GM12872 (cell line): ENCODE data around the gene IFT88.

Experiments
- CTCF ChIP-seq: IDR thresholded peaks from 3 replicates; pipeline ENCODE4 v1.5.1; 2011; ENCODE audit warnings: low read depth, mild to moderate bottlenecking, low read length, moderate library complexity; ENCODE audit not compliant: insufficient read depth

The IFT88 gene

GRCh38 chr13:20566898-20567874 lies at the start of gene IFT88:
IFT88 (plus strand) TSS chr13:20567157; CDS start chr13:20574386, 7,229 bp downstream.
- TF ChIP-seq CTCF: no peak

- TF ChIP-seq CTCF: no peak
These were observed 48.3 kb upstream of the IFT88 start for GRCh38 chr13:20518660-20519100.

- TF ChIP-seq CTCF: no peak
These were observed 47.1 kb upstream of the IFT88 start for GRCh38 chr13:20519875-20520274.

GRCh38 chr13:20521364-20522115 lies 45.4 kb upstream of the IFT88 start:
- TF ChIP-seq CTCF: no peak

- no peak for TF ChIP-seq CTCF
These were observed 41.8 kb upstream of the IFT88 start for GRCh38 chr13:20525144-20525600.

- no peak for TF ChIP-seq CTCF
These were observed 41.1 kb upstream of the IFT88 start, which contains the start of gene CRYL1 for GRCh38 chr13:20525601-20526544. CRYL1 (minus strand) TSS chr13:20525857; CDS start chr13:20525794, 63 bp downstream.

- TF ChIP-seq CTCF: no peak
These were observed 40.3 kb upstream of the IFT88 start for GRCh38 chr13:20526664-20527063.
